ENCODE data around the gene RMND5A.

Gene RMND5A

GRCh38 chr2:86825693-86826381 lies 105.7 kb downstream of the RMND5A start:
- no peak for DNase-seq (ENCODE audit: low read depth in 3 of 3, low spot score in 1 of 3)

- no peak for DNase-seq (ENCODE audit: low read depth in 3 of 3, low spot score in 1 of 3)
These were observed 106.9 kb downstream of the RMND5A start for GRCh38 chr2:86826951-86827350.
